H1 (cell line): ENCODE results near the gene ZNF587B.
"Not testable (repeated sequence)": the region's sequence is repeated elsewhere in the genome, so short reads cannot be mapped to it uniquely, and the experiment has no call there.

Experiments
- BRCA1 ChIP-seq: IDR thresholded peaks from 2 replicates; pipeline ENCODE4 v1.6.1; 2012; ENCODE audit warnings: low read depth, low read length, improper control_type of control experiment
- CEBPB ChIP-seq: IDR thresholded peaks from 2 replicates; pipeline ENCODE4 v1.6.1; 2012; ENCODE audit warnings: low read depth, low read length
- CHD1 ChIP-seq: IDR thresholded peaks from 2 replicates; pipeline ENCODE4 v1.6.1; 2012; ENCODE audit warnings: low read depth, low read length, improper control_type of control experiment
- EZH2 ChIP-seq: fragments of 200-600 bp; sonication (generic); IDR thresholded peaks from 2 replicates; pipeline ENCODE4 v1.7.1; 2012; ENCODE audit warnings: low read depth, mild to moderate bottlenecking, moderate library complexity, low read length, inconsistent platforms; ENCODE audit not compliant: severe bottlenecking
- POLR2A ChIP-seq, 2 experiments: IDR thresholded peaks; 1 replicate in 1 of 2; 2 replicates in 1 of 2; pipeline ENCODE4 v1.6.1; 2011; ENCODE audit warnings: low read depth in 2 of 2, low read length in 2 of 2, mild to moderate bottlenecking in 2 of 2; ENCODE audit errors: control extremely low read depth in 1 of 2
- RAD21 ChIP-seq, 2 experiments: IDR thresholded peaks in 1 of 2; conservative IDR thresholded peaks in 1 of 2; 2 replicates each; pipeline ENCODE4 v1.6.1; 2011; ENCODE audit warnings: low read depth in 2 of 2, low read length in 2 of 2, improper control_type of control experiment in 1 of 2, inconsistent platforms in 1 of 2, mild to moderate bottlenecking in 1 of 2, moderate library complexity in 1 of 2
- RBBP5 ChIP-seq: IDR thresholded peaks from 2 replicates; pipeline ENCODE4 v1.7.1; 2012; ENCODE audit warnings: low read depth, mild to moderate bottlenecking, inconsistent platforms, low read length, moderate library complexity, borderline replicate concordance
- RFX5 ChIP-seq: IDR thresholded peaks from 2 replicates; pipeline ENCODE4 v1.6.1; 2011; ENCODE audit warnings: low read depth, low read length, improper control_type of control experiment, borderline replicate concordance
- SIN3A ChIP-seq, 2 experiments: IDR thresholded peaks in 1 of 2; conservative IDR thresholded peaks in 1 of 2; 2 replicates each; pipeline ENCODE4 v1.6.1; 2011 to 2012; ENCODE audit warnings: low read length in 2 of 2, improper control_type of control experiment in 1 of 2, low read depth in 1 of 2, mild to moderate bottlenecking in 1 of 2
- TBP ChIP-seq: IDR thresholded peaks from 2 replicates; pipeline ENCODE4 v1.6.1; 2011; ENCODE audit warnings: low read depth, low read length, improper control_type of control experiment
- ZNF274 ChIP-seq: IDR thresholded peaks from 2 replicates; pipeline ENCODE4 v1.7.0; 2012; ENCODE audit warnings: low read length, borderline replicate concordance; ENCODE audit errors: extremely low read depth
- TF ChIP-seq, protein P1 (sequence below), 3 experiments: IDR thresholded peaks; 1 replicate in 2 of 3; 2 replicates in 1 of 3; pipeline versions ENCODE4 v1.5.1 to v1.6.1; 2011; ENCODE audit warnings: low read length in 3 of 3, mild to moderate bottlenecking in 3 of 3, inconsistent platforms in 2 of 3, low read depth in 1 of 3, moderate library complexity in 1 of 3; ENCODE audit not compliant: insufficient read depth in 1 of 3; ENCODE audit errors: control extremely low read depth in 1 of 3
- TF ChIP-seq, protein P2 (sequence below): IDR thresholded peaks from 2 replicates; pipeline ENCODE4 v1.6.1; 2011; ENCODE audit warnings: low read length, improper control_type of control experiment

DNA sequence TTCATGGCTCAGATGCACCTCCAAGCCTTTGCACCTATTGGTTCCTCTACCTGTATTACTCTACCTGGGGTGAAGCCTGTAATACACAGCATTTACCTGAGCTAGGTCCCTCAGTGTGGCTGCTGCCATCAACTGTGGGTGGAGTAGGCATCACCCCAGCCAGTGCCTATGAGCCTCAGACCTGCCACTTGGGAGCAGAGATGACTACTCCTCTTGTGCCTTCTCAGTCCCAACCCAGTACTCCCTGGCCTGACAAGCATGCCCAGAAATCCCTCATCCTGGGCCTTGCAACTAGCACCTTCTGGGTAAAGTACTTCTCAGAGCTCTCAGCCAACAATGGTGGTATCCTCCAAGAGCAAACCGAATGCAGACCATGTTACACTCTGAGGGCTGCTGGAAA is 33.5 kb upstream of the ZNF587B start:
- TF ChIP-seq EZH2; RFX5; RBBP5; BRCA1; CEBPB; ZNF274; SIN3A (conservative IDR thresholded peaks at IDR 0.05 in 1 of 2, IDR thresholded peaks at IDR 0.05 in 1 of 2; ENCODE audit: low read depth in 1 of 2, low read length in 2 of 2); CHD1; POLR2A (IDR thresholded peaks at IDR 0.05; ENCODE audit: control extremely low read depth in 1 of 2, low read depth in 2 of 2, low read length in 2 of 2); TBP; RAD21 (IDR thresholded peaks at IDR 0.05 in 1 of 2, conservative IDR thresholded peaks at IDR 0.05 in 1 of 2; ENCODE audit: low read depth in 2 of 2, low read length in 2 of 2): not testable (repeated sequence)
- TF ChIP-seq, protein P1, sequence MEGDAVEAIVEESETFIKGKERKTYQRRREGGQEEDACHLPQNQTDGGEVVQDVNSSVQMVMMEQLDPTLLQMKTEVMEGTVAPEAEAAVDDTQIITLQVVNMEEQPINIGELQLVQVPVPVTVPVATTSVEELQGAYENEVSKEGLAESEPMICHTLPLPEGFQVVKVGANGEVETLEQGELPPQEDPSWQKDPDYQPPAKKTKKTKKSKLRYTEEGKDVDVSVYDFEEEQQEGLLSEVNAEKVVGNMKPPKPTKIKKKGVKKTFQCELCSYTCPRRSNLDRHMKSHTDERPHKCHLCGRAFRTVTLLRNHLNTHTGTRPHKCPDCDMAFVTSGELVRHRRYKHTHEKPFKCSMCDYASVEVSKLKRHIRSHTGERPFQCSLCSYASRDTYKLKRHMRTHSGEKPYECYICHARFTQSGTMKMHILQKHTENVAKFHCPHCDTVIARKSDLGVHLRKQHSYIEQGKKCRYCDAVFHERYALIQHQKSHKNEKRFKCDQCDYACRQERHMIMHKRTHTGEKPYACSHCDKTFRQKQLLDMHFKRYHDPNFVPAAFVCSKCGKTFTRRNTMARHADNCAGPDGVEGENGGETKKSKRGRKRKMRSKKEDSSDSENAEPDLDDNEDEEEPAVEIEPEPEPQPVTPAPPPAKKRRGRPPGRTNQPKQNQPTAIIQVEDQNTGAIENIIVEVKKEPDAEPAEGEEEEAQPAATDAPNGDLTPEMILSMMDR (IDR thresholded peaks at IDR 0.05; ENCODE audit: control extremely low read depth in 1 of 3, insufficient read depth in 1 of 3, low read depth in 1 of 3, low read length in 3 of 3): not testable (repeated sequence)
- TF ChIP-seq, protein P2, sequence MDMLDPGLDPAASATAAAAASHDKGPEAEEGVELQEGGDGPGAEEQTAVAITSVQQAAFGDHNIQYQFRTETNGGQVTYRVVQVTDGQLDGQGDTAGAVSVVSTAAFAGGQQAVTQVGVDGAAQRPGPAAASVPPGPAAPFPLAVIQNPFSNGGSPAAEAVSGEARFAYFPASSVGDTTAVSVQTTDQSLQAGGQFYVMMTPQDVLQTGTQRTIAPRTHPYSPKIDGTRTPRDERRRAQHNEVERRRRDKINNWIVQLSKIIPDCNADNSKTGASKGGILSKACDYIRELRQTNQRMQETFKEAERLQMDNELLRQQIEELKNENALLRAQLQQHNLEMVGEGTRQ: not testable (repeated sequence)
